IPS-18c (cell line): ENCODE results near the gene TMSB10.
"Not testable (repeated sequence)": the region's sequence is repeated elsewhere in the genome, so short reads cannot be mapped to it uniquely, and the experiment has no call there.

Experiments used
- H3K4me3 ChIP-seq: 2 replicates; pipeline ENCODE4 v1.7.0; 2013; ENCODE audit warnings: low read depth, mild to moderate bottlenecking, low read length, moderate library complexity; ENCODE audit not compliant: insufficient read depth
- H3K9me3 ChIP-seq: one replicate; pipeline ENCODE4 v1.6.1; 2013; ENCODE audit warnings: mild to moderate bottlenecking, low read length, moderate library complexity; ENCODE audit not compliant: control insufficient read depth, insufficient read depth

TMSB10 gene

DNA sequence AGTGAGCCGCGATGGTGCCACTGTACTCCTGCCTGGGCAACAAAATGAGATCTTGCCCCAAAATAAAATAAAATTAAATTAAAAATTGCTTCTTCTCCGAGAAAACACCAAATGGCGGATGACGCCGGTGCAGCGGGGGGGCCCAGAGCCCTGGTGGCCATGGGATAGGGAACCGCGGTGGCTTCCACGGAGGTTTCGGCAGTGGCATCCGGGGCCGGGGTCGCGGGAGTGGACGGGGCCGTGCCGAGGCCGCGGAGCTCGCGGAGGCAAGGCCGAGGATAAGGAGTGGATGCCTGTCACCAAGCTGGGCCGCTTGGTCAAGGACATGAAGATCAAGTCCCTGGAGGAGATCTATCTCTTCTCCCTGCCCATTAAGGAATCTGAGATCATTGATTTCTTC, 10.2 kb downstream of the TMSB10 start:
- H3K9me3 ChIP-seq, H3K4me3 ChIP-seq: not testable (repeated sequence)

DNA sequence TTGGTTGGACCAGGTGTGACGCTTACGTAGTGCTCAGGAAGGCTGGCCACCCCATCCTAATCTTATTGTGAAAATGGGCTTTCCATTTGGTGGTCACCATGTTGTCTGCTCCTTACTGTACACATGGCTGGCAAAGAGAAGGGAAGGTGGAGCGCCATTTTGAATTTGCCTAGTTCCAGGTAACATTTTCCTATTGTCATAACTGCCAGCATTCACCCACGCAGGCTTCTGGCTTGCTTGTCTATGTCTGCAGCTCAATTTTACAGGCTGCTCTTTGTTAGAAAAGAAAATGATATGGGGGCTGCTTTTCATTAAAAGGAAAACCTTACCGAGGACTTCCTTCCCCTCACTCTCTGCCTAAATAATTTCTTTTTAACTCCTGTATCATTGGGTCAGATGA, 12.4 kb downstream of the TMSB10 start:
- not testable (repeated sequence) for H3K4me3 ChIP-seq, H3K9me3 ChIP-seq

DNA sequence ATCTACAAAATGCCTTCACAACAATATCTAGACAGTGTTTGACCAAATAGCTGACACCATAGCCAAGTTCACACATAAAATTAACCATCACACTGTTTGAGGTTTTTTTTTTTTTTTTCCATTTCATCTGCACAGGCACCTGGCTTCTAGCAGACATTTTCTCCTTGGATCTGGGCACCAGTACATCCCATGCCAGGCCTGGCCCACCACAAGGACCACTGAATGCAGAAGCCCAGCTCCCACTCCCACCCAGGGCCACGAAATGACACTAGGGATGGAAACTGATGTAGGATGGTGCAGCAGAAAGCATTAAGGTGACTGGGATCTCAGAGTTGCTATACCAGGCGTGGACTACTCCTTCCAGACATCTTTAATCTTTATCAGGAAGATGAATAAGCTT, 13.0 kb downstream of the TMSB10 start:
- no peak overlapping the region for H3K4me3 ChIP-seq
- H3K9me3 ChIP-seq = peaks cover 2% of the 10 kb centered on the region

DNA sequence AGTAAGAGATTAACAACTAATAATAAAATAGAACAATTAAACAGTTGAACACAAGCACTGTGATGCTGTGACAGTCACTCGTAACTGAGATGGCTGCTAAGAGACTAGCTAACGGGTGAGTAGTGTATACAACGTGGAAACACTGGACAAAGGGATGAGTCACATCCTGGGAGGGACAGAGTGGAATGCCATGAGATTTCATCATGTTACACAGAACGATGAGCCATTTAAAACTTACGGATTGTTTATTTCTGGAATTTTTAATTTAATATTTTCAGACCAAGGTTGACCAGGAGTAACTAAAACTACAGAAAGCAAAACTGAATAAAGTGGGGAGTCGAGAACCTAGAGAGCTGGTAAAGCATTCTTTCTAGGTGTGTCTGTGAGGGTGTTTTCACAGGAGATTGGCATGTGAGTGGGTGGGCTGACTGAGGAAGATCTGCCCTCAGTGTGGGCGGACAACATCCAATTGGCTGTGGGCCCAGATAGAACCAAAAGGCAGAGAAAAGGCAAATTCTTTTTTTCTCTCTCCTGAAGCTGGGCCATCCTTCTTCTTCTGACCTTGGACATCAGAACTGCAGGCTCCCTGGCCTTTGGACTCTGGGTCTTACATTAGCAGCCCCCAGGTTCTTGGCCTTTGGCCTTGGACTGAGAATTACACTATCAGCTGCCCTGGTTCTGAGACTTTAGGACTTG, 14.6 kb downstream of the TMSB10 start:
- Histone ChIP-seq H3K4me3 (no peak overlapping the region), H3K9me3 (peaks cover 2% of the 10 kb centered on the region)

DNA sequence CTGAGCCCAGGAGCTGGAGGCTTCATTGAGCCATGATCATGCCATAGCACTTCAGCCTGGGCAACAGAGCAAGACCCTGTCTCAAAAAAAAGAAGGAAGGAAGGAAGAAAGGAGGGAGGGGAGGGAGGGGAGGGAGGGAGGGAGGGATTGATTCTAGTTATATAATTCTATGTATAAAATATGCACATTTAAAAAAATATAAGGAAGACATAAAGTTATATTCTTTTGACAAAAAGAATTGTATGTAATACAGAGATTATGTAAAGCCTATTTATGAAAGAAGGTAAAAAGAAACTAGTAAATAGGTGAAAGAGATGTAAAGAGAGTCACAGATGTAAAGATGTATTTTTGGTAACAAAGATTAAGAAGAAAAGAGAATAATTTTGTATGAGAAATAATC, 17.6 kb downstream of the TMSB10 start:
- H3K4me3 ChIP-seq = no peak overlapping the region
- peaks cover 2% of the 10 kb centered on the region for H3K9me3 ChIP-seq

DNA sequence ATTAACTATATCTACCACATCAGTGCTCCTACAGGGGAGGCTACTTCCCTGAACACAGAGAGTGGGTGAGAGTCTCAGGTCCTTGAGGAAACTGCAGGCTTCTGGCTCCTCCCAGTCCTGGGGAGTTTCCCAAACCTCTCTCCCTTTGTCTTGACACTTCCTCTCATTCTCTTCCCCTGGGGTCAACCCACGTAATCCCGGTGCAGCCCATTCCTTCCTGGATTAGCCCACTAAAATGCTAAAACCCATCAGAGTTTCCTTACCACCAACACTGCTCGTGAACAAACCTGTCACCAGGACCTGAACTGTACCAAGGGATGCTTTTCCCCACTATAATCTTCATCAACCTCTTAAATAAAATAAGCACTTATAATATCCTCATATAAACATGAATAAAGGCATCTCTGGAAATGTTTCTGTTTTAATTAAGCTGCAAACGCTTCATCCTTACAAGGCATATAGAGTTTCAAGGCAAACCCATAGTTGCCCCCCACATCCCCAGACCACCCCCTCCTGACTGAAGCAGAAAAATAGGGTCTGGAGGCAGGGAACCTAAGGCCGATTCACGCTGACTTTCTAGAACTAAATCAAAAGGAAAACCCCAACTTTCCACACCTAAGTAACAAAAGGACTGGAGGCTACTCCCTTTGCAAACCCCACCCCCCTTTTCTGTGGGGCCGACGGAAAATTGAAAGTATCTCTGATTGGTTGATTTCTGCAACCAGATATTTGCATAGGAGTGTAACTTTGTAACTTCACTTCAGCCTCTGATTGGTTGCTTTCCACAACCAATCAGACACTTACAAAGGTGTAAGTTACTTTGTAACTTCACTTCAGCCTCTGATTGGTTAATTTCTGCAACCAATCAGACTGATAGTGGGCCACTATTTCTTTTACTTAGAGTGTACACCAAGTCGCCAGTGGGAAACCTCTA, 19.0 kb downstream of the TMSB10 start:
- peaks cover 2% of the 10 kb centered on the region for H3K9me3 ChIP-seq
- no peak overlapping the region for H3K4me3 ChIP-seq

DNA sequence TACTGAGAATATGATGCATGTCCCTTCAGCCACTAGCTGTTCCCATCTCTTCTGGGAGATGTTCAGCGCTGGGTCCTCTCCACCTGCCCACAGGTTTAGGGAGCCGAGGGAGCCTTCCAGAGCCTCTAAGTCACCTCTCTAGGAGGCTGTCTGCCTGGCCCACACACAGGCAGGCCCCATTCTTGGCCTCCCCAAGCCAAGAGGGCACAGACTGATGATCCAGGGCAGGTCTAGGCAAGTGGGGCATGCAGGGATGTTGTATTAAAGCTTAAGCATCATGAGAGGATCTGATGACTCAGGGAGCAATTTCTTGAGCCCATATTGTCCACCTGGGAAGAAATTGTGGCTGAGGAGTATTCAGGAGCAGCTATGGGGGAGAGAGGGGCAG, 19.9 kb downstream of the TMSB10 start:
- Histone ChIP-seq H3K9me3 (peaks cover 2% of the 10 kb centered on the region), H3K4me3 (no peak overlapping the region)

DNA sequence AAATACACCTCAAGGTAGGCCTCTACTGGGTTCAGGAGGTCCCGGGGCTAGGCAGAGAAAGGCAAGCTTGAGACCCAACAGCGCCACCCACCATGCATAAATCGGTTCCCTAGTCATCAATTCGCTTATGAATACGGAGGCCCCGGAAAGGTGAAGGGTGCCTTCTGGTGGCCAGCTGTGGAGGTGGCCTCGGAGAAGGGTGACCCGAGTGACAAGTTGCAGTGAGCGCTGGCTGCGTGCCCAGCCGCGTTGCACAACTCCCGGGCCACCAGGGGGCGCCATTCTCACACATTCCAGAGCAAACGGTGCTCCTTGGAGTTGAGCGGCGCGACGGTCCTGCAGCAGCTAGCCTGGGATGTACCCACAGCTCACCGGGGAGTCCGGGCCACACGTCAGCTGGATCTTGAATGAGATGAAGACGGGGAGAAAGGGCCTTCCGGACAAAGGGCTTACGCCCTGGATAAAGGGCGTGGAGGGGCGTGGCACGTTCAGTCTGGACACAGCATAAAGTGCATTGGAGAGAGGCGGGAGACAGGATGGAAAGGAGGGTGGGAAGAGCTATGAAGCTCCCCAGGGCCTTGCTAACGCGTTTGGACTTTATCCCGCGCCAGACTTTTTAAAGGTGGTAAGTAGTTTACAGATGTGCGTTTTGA, 20.4 kb downstream of the TMSB10 start:
- Histone ChIP-seq H3K4me3 (peak overlapping the region; percentile 29; the same call in 1 of the 2 replicates), H3K9me3 (peaks cover 2% of the 10 kb centered on the region)

DNA sequence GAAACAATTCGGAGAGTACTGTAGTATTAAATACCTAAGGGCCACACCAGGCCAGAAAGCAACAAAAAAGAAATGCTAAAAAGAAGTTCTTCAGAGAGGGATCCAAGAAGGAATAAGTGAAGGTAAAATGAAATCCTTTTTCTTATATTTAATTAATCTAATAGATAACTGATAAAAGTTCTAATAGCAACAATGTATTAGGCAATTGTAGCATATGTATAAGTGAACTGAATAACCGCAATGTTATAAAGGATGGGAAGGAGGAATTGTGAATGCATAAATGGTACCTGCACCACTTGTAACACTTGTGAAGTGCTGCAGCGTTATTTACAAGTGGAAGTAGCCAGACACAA, 21.8 kb downstream of the TMSB10 start:
- Histone ChIP-seq H3K9me3 (peaks cover 2% of the 10 kb centered on the region), H3K4me3 (no peak overlapping the region)

DNA sequence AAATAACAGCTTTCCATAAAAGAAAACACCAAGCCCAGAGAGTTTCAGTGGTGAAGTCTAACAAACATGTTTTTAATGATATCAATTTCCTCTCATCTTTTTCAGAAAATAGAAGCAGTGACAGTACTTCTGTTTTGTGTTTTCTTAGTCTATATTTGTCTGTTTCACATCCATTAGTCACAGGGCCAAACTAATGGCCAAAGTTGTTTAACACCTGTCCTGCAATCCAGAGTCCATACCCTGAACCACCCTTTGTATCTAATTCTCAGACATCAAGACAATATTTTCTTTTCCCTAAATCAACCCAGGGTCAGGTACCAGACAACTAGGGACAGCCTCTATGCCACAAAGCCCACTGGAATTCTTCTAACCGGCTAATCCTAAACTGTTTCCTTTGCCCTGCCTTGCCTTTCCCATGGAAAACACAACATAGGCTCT, 25.9 kb downstream of the TMSB10 start:
- no peak overlapping the region for H3K4me3 ChIP-seq
- no peaks in the 10 kb centered on the region for H3K9me3 ChIP-seq

DNA sequence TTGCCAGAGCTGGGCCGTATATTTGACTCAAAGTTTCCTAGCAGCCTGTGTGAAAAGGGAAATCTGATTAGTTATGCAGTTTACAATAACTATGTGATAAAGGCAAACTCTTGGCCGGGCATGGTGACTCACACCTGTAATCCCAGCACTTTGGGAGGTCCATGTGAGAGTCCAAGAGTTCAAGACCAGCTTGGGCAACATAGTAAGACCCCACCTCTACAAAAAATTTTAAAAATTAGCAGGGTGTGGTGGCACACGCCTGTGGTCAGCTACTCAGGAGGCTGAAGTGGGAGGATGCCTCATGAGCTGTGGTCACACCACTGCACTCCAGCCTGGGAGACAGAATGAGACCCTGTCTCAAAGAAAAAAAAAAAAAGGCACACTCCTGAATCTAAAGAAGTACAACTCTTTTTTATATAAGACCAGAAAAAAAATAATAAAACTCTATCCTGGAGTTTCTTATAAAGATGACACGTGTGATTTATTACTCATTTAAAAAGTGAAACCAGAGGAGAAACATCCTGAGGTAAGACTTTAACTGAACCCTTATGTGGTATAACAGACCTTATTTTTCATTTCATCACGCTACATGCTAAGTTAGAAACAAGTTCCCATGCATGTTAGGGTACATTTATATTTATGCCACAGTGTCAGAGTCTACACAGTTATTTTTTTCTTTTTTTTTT, 32.9 kb downstream of the TMSB10 start:
- no peaks in the 10 kb centered on the region for H3K9me3 ChIP-seq
- no peak overlapping the region for H3K4me3 ChIP-seq

DNA sequence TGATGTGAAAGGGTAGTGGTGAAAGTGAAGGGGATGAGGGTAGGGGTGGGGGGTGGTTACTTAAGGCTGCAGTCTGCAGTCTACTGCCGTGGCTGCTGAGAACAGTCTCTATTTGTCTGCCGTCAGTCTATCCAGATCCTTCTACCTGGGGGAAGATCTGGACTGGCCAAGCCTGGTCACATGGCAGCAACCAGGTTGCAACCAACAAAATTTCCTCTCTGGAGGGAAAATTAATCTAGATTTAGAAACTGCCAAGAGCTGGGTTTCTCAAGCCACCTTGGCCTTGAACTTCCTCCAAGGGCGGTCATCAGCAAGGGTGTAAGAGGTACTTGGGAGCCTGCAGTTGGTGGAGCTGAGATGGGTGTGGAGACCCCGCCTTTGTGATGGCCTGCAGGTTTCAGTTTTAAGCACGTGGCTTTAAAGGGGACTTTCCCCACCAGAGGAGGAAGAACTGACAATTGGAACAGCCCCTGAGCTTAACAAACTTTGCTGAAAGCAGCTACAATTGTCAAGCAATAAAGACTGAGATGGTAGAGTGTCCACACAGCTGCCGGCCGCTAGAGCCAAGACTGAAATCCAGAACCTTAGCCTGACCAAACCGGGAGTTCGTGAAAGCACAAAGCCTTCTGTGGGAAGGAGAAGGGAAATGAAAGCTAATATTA, 34.1 kb downstream of the TMSB10 start:
- Histone ChIP-seq H3K4me3 (no peak overlapping the region), H3K9me3 (no peaks in the 10 kb centered on the region)

DNA sequence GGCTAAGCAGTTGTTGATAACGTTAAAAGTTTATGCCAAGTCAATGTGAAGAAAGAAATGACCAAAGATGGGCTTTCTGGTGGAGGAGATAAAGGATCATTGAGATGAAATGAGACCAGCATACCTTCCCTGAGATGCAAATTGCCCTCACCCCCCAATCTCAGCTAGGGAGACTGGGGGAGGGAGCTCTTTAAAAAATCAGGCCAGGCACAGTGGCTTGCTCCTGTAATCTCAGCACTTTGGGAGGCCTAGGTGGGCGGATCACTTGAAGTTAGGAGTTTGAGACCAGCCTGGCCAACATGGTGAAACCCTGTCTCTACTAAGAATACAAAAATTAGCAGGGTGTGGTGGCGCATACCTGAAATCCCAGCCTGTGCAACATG, 34.6 kb downstream of the TMSB10 start:
- no peak overlapping the region for H3K4me3 ChIP-seq
- no peaks in the 10 kb centered on the region for H3K9me3 ChIP-seq

DNA sequence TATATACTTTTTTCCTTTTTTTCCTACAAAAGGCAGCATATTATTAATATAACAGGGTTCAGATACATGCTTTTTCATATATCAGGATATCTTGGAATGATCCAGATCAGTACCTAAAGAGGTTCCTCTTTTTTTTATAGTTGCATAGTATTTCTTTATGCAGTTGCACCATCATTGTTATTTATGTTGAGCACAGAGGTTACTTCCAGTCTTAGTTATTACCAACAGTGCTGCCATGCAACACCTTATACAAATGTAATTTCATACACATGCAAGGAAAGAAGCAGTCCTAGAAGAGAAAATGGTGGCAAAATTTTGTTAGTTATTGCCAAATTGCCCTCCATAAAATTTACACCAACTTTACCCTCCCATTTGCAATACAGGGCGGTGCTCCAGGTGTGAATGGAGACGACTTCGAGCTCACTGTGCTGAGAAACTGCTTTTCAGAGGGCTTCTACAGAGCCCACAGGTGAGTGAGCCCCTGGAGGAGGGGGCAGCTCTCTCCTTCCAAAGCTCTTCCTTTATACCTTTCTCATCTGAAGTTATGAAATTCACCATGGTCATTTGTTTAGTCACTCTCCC, 35.5 kb downstream of the TMSB10 start:
- Histone ChIP-seq H3K9me3 (no peaks in the 10 kb centered on the region), H3K4me3 (no peak overlapping the region)

DNA sequence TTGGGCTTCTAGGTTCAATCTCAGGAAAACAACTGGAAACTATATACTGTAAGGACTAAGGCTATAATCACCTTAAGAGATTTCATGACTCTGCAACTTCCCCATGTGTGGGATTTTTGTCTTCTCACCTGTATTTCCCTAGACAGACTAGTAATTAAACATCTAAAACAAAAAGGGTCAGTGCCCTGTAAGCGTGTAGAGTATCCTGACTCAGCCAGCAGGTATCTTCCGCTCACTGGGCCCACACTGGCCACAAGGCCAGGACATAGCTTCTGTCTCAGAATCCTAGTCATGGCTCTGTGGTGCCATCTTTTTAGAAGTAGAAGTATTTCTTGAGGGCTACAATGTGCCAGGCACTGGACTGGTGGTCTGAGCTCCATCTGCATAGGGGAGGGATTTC, 36.7 kb downstream of the TMSB10 start:
- H3K4me3 ChIP-seq = no peak overlapping the region
- H3K9me3 ChIP-seq = no peaks in the 10 kb centered on the region

DNA sequence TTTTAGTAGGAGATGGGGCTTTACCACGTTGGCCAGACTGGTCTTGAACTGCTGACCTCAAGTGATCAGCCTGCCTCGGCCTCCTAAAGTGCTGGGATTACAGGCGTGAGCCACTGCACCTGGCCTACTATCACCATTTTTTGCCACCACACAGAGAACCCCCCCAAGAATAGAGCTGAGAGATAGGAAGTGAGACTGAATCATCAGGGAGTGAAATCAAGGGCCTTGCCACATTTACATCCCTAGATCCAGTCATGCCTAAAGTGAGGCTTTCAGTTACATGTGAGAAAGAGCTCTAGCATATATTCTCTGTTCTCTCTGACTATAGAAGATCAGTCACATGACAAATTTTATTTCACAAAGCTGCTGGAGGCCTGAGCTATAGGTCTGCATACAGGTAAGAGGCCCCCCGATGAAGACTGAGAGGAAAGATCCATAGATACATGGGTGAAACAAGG, 37.5 kb downstream of the TMSB10 start:
- Histone ChIP-seq H3K9me3 (no peaks in the 10 kb centered on the region), H3K4me3 (no peak overlapping the region)
